Activated CD8-positive, alpha-beta memory T cell treated with anti-CD3 and anti-CD28 coated beads for 48 hours (primary cell): ENCODE data around the gene RNF10.
"Not testable (repeated sequence)": the region's sequence is repeated elsewhere in the genome, so short reads cannot be mapped to it uniquely, and the experiment has no call there.

Experiments
- DNase-seq, 3 experiments: peaks; one replicate each; pipeline ENCODE4 v3.0.0-alpha.2; 2020; ENCODE audit warnings: low read depth in 2 of 3, low spot score in 2 of 3

Gene RNF10

GRCh38 chr12:120534203-120534702 lies at the start of gene RNF10:
Gene RNF10, plus strand, starts transcription at chr12:120534356. Its CDS starts 456 bp downstream, at chr12:120534812.
- DNase-seq: peak in 2 of 3 experiments; percentile 35 to 59

- DNase-seq: no peak
Measured at GRCh38 chr12:120485961-120486881, 47.9 kb upstream of the RNF10 start.

- DNase-seq: not testable (repeated sequence)
Measured at GRCh38 chr12:120487552-120487951, 46.6 kb upstream of the RNF10 start.

GRCh38 chr12:120488057-120488640 lies 46.0 kb upstream of the RNF10 start:
- DNase-seq: no peak

GRCh38 chr12:120489018-120489417 lies 45.1 kb upstream of the RNF10 start:
- no peak for DNase-seq

GRCh38 chr12:120490325-120490724 lies 43.8 kb upstream of the RNF10 start:
- DNase-seq: no peak

- DNase-seq: no peak
Measured at GRCh38 chr12:120490833-120491512, 43.2 kb upstream of the RNF10 start.

- DNase-seq: no peak
Measured at GRCh38 chr12:120495186-120495730, 38.9 kb upstream of the RNF10 start.

GRCh38 chr12:120495731-120496412 lies 38.3 kb upstream of the RNF10 start, which contains the start of gene DYNLL1:
Gene DYNLL1, plus strand, starts transcription at chr12:120496113. Its CDS starts 309 bp downstream, at chr12:120496422.
- DNase-seq: peak; percentile 96 to 97 (median 96)

GRCh38 chr12:120496413-120497340 lies 37.5 kb upstream of the RNF10 start:
- DNase-seq: peak; percentile 5 to 13 (median 8)

- no peak for DNase-seq
Measured at GRCh38 chr12:120497524-120498150, 36.5 kb upstream of the RNF10 start.

GRCh38 chr12:120498870-120499515 lies 35.2 kb upstream of the RNF10 start:
- no peak for DNase-seq

GRCh38 chr12:120500581-120500980 lies 33.6 kb upstream of the RNF10 start:
- no peak for DNase-seq

- DNase-seq: no peak
Measured at GRCh38 chr12:120504587-120504986, 29.6 kb upstream of the RNF10 start.

GRCh38 chr12:120508537-120508936 lies 25.6 kb upstream of the RNF10 start:
- DNase-seq: no peak

- DNase-seq: no peak
Measured at GRCh38 chr12:120514002-120514401, 20.2 kb upstream of the RNF10 start.

- no peak for DNase-seq
Measured at GRCh38 chr12:120515496-120515895, 18.7 kb upstream of the RNF10 start.

- not testable (repeated sequence) for DNase-seq
Measured at GRCh38 chr12:120519324-120519723, 14.8 kb upstream of the RNF10 start.
